ENCODE data around the gene LRRC52.

The LRRC52 gene

GRCh38 chr1:165543532-165544438 is at the start of gene LRRC52:
LRRC52 (plus strand) TSS chr1:165544000; CDS start chr1:165544297, 297 bp downstream.
- DNase-seq, result no peak

GRCh38 chr1:165494949-165495857 is 48.6 kb upstream of the LRRC52 start:
- DNase-seq, result no peak

GRCh38 chr1:165495858-165496205 is 48.0 kb upstream of the LRRC52 start:
- DNase-seq, result no peak

GRCh38 chr1:165496501-165496900 is 47.3 kb upstream of the LRRC52 start:
- DNase-seq, result no peak

GRCh38 chr1:165497069-165498013 is 46.5 kb upstream of the LRRC52 start:
- no peak for DNase-seq

- DNase-seq, result no peak
Measured at GRCh38 chr1:165501330-165501969, 42.4 kb upstream of the LRRC52 start.

- no peak for DNase-seq
Measured at GRCh38 chr1:165501970-165502348, 41.8 kb upstream of the LRRC52 start.

- no peak for DNase-seq
Measured at GRCh38 chr1:165507570-165507969, 36.2 kb upstream of the LRRC52 start.

- DNase-seq, result no peak
Measured at GRCh38 chr1:165508291-165508690, 35.5 kb upstream of the LRRC52 start.

- DNase-seq, result no peak
Measured at GRCh38 chr1:165512816-165513215, 31.0 kb upstream of the LRRC52 start.

- no peak for DNase-seq
Measured at GRCh38 chr1:165516469-165516868, 27.3 kb upstream of the LRRC52 start.

GRCh38 chr1:165520646-165521045 is 23.2 kb upstream of the LRRC52 start:
- no peak for DNase-seq

GRCh38 chr1:165524639-165525285 is 19.0 kb upstream of the LRRC52 start:
- no peak for DNase-seq

GRCh38 chr1:165525708-165526107 is 18.1 kb upstream of the LRRC52 start:
- DNase-seq, result no peak

- no peak for DNase-seq
Measured at GRCh38 chr1:165527251-165528007, 16.4 kb upstream of the LRRC52 start.

- no peak for DNase-seq
Measured at GRCh38 chr1:165531021-165531420, 12.8 kb upstream of the LRRC52 start.

- DNase-seq, result no peak
Measured at GRCh38 chr1:165532053-165532452, 11.7 kb upstream of the LRRC52 start.

- DNase-seq, result no peak
Measured at GRCh38 chr1:165533254-165533653, 10.5 kb upstream of the LRRC52 start.

- no peak for DNase-seq
Measured at GRCh38 chr1:165536016-165536415, 7.8 kb upstream of the LRRC52 start.

GRCh38 chr1:165537356-165538109 is 6.3 kb upstream of the LRRC52 start:
- DNase-seq, result no peak

All from activated T-cell treated with anti-CD3 and anti-CD28 coated beads, Interleukin-2, amount 50 U/mL, for 1 hour (primary cell).